ENCODE measurements around the gene KRT71.

KRT71 gene

GRCh38 chr12:52535574-52535973 lies 17.4 kb downstream of the KRT71 start:
- no peak for DNase-seq
- H3K36me3 ChIP-seq = no peaks in the 10 kb centered on the region
- H3K4me3 ChIP-seq (ENCODE audit: low read depth, low read length) = no peak overlapping the region
- H3K27ac ChIP-seq = no peak overlapping the region
- peaks cover 92% of the 10 kb centered on the region for H3K27me3 ChIP-seq (ENCODE audit: insufficient read depth, low read depth, severe bottlenecking)
- no peak for TF ChIP-seq CTCF (IDR thresholded peaks at IDR 0.05; ENCODE audit: low read depth, low read length)
- no peaks in the 10 kb centered on the region for H3K9me3 ChIP-seq (ENCODE audit: severe bottlenecking)

GRCh38 chr12:52534482-52534881 lies 18.5 kb downstream of the KRT71 start:
- no peaks in the 10 kb centered on the region for H3K36me3 ChIP-seq
- DNase-seq = no peak
- H3K27ac ChIP-seq = no peak overlapping the region
- H3K27me3 ChIP-seq (ENCODE audit: insufficient read depth, low read depth, severe bottlenecking) = peaks cover 94% of the 10 kb centered on the region
- no peak for TF ChIP-seq CTCF (IDR thresholded peaks at IDR 0.05; ENCODE audit: low read depth, low read length)
- no peak overlapping the region for H3K4me3 ChIP-seq (ENCODE audit: low read depth, low read length)
- no peaks in the 10 kb centered on the region for H3K9me3 ChIP-seq (ENCODE audit: severe bottlenecking)

DNA sequence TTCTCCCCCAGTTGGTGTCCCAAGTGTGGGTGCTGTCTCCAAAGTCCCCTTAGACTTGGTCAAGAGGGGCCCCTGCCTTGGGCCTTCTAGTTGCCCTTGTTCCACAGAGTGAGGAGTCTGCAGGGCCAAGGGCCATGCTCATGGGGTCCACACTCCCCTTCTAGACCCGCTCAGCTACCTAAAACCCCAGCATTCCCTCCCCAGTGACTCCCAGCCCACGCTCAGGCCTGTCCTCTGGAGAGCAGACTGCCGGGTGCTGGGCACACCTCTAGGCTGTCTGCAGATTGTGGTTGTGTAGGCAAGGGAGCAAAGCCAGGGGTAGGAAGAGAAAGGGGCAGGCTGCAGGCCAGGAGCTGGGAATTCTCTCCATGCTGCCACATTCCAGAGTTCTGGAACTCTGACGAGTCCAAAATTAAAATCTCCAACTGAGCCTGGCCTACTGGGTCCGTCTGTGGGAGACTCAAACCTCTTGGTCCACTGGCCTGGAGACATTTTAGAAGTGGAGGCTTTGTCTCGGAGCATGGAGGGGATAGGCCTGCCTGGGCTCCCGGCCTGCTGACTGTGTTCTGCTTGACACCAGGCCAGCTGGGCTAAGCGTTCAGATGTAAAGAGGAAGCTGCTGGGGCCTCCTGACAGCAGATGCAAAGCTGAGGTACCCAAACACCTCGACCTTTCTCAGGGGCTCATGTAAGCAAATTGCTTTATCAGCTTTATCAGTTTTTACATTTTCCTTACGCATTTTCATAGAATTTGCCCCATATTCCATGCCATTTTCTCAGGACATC lies 19.1 kb downstream of the KRT71 start:
- H3K36me3 ChIP-seq = no peaks in the 10 kb centered on the region
- DNase-seq = no peak
- TF ChIP-seq CTCF (IDR thresholded peaks at IDR 0.05; ENCODE audit: low read depth, low read length) = no peak
- H3K9me3 ChIP-seq (ENCODE audit: severe bottlenecking) = no peaks in the 10 kb centered on the region
- no peak overlapping the region for H3K27ac ChIP-seq
- H3K27me3 ChIP-seq (ENCODE audit: insufficient read depth, low read depth, severe bottlenecking) = peaks cover 94% of the 10 kb centered on the region
- H3K4me3 ChIP-seq (ENCODE audit: low read depth, low read length) = no peak overlapping the region

GRCh38 chr12:52532636-52533035 lies 20.3 kb downstream of the KRT71 start:
- Histone ChIP-seq H3K36me3 (no peaks in the 10 kb centered on the region), H3K27me3 (ENCODE audit: insufficient read depth, low read depth, severe bottlenecking) (peaks cover 94% of the 10 kb centered on the region), H3K27ac (no peak overlapping the region), H3K9me3 (ENCODE audit: severe bottlenecking) (no peaks in the 10 kb centered on the region), H3K4me3 (ENCODE audit: low read depth, low read length) (no peak overlapping the region)
- no peak for TF ChIP-seq CTCF (IDR thresholded peaks at IDR 0.05; ENCODE audit: low read depth, low read length)
- no peak for DNase-seq

DNA sequence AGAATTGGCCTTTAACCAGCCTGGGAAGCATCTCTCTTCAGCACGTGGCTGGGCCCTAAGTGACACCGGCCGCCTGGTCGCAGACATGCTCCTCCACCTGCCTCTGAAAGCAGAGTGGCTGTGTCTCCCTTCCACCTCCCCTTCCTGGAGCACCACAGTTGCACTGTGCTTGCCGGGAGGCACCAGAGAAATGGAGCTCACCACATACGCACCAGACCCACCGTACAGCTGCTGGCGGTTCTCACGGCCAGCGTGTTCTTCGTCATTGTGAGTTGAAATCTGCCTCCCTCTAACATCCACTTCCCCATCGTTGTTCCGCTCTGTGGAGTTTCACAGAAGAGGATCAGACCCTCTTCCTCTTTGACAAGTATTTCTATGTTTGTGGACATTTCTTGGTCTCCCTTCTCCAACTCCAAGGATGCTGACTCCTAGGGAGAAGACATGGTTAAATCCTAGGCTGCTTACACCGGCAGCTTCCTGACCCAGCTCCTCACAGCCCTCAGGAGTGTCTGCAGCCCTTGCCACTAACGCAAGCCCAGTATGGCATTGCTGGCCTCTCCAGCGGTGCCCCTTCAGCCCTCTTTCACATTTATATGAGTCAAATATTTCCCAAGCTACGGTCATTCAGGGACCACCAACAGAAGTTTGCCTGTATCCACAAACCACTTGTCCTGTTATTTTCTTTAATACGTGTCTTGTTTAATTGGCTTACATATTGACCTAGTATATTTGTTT lies 21.2 kb downstream of the KRT71 start:
- no peaks in the 10 kb centered on the region for H3K36me3 ChIP-seq
- no peak overlapping the region for H3K27ac ChIP-seq
- no peak for DNase-seq
- no peaks in the 10 kb centered on the region for H3K9me3 ChIP-seq (ENCODE audit: severe bottlenecking)
- H3K27me3 ChIP-seq (ENCODE audit: insufficient read depth, low read depth, severe bottlenecking) = peaks cover 93% of the 10 kb centered on the region
- TF ChIP-seq CTCF (IDR thresholded peaks at IDR 0.05; ENCODE audit: low read depth, low read length) = no peak
- no peak overlapping the region for H3K4me3 ChIP-seq (ENCODE audit: low read depth, low read length)
